ENCODE measurements around the gene CFAP61.

CFAP61 gene

DNA sequence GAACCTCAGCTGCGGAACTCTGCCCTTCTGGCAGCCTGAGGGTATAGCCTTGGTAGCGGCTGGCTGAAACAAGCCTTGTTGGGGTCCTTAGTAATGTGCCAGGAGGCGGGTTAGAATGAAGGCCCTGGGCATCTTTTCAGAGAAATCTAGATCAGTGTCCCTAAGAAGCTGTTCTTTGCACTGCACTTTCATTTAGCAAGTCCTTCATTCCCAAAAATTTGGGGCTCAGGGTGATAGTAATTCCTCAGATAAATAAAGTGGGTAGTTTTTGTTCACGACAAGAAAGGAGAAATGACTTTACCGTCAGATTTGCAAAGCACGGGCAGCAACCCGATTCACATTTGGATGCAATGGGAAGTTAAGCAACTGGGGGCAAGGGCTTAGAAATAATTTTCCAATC, 318.8 kb downstream of the CFAP61 start:
- no CpG with 5 or more reads among the region's 7 CpGs for WGBS (ENCODE audit: extremely low coverage, insufficient coverage, insufficient read length)
- no peak overlapping the region for H3K4me3 ChIP-seq (ENCODE audit: low read depth, low read length)
- no peak overlapping the region for H2AFZ ChIP-seq (ENCODE audit: insufficient read depth, low read length, poor library complexity)
- H3K9me3 ChIP-seq (ENCODE audit: insufficient read depth, low read depth, low read length) = peaks cover 2% of the 10 kb centered on the region
- H3K27ac ChIP-seq (ENCODE audit: low read depth, low read length) = no peak overlapping the region
- H3K4ac ChIP-seq (ENCODE audit: low read depth, low read length) = no peak overlapping the region
- no peak overlapping the region for H3K4me2 ChIP-seq (ENCODE audit: low read length)
- no peak for DNase-seq
- no peaks in the 10 kb centered on the region for H3K79me1 ChIP-seq (ENCODE audit: low read length)
- no peak overlapping the region for H3K14ac ChIP-seq (ENCODE audit: low read length)
- no peak overlapping the region for H4K8ac ChIP-seq (ENCODE audit: low read depth, low read length)
- no peak overlapping the region for H3K18ac ChIP-seq (ENCODE audit: low read length)
- no peak overlapping the region for H3K23ac ChIP-seq (ENCODE audit: low read length)
- H3K27me3 ChIP-seq (ENCODE audit: insufficient read depth, low read length) = peaks cover 44% of the 10 kb centered on the region
- H3K79me2 ChIP-seq (ENCODE audit: control insufficient read depth, insufficient read depth, low read length, poor library complexity) = no peaks in the 10 kb centered on the region
- H4K91ac ChIP-seq (ENCODE audit: low read depth, low read length) = no peak overlapping the region
- no peaks in the 10 kb centered on the region for H3K36me3 ChIP-seq (ENCODE audit: control insufficient read depth in 1 of 2, insufficient read depth in 2 of 2, low read length in 2 of 2)
- no peak overlapping the region for H4K12ac ChIP-seq (ENCODE audit: low read depth, low read length)
- no peak overlapping the region for H2AK5ac ChIP-seq (ENCODE audit: low read length)
- no peak overlapping the region for H3K9ac ChIP-seq (ENCODE audit: low read length)
- H3K4me1 ChIP-seq (ENCODE audit: control insufficient read depth in 1 of 2, insufficient read depth in 2 of 2, low read length in 2 of 2) = peaks cover 14 to 22% of the 10 kb centered on the region in 2 experiments
- H2BK5ac ChIP-seq (ENCODE audit: low read depth, low read length, poor library complexity) = no peak overlapping the region
- H2BK12ac ChIP-seq (ENCODE audit: low read length) = no peak overlapping the region
- no peak overlapping the region for H2BK120ac ChIP-seq (ENCODE audit: insufficient read depth, low read length, poor library complexity)

DNA sequence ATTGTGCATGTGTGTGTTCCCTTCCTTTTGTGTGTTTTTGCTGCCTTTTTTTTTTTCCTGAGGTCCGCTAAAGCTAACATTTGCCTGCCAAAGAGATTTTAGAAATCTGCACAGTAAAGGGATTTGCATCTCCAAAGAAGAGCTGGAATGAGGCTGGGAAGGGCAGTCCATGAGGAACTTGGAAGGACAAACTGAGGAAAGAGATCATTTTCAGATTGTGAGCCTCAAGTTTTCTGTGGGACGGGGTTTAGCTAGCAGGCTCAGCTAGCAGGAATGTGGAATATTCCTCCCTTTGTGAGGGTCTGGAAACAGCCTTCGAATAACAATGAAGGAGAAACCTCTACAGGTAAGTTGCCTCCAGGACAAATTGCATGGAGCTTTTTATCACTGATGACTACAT, 319.3 kb downstream of the CFAP61 start:
- no peak overlapping the region for H2BK120ac ChIP-seq (ENCODE audit: insufficient read depth, low read length, poor library complexity)
- H3K9ac ChIP-seq (ENCODE audit: low read length) = no peak overlapping the region
- H4K91ac ChIP-seq (ENCODE audit: low read depth, low read length) = no peak overlapping the region
- H3K79me2 ChIP-seq (ENCODE audit: control insufficient read depth, insufficient read depth, low read length, poor library complexity) = no peaks in the 10 kb centered on the region
- no peak overlapping the region for H4K12ac ChIP-seq (ENCODE audit: low read depth, low read length)
- no peak overlapping the region for H3K18ac ChIP-seq (ENCODE audit: low read length)
- H3K27me3 ChIP-seq (ENCODE audit: insufficient read depth, low read length) = peaks cover 40% of the 10 kb centered on the region
- H3K23ac ChIP-seq (ENCODE audit: low read length) = no peak overlapping the region
- no peak overlapping the region for H4K8ac ChIP-seq (ENCODE audit: low read depth, low read length)
- no peak overlapping the region for H3K4me3 ChIP-seq (ENCODE audit: low read depth, low read length)
- H2BK5ac ChIP-seq (ENCODE audit: low read depth, low read length, poor library complexity) = no peak overlapping the region
- no peaks in the 10 kb centered on the region for H3K36me3 ChIP-seq (ENCODE audit: control insufficient read depth in 1 of 2, insufficient read depth in 2 of 2, low read length in 2 of 2)
- H2BK12ac ChIP-seq (ENCODE audit: low read length) = no peak overlapping the region
- no peaks in the 10 kb centered on the region for H3K79me1 ChIP-seq (ENCODE audit: low read length)
- H2AK5ac ChIP-seq (ENCODE audit: low read length) = no peak overlapping the region
- H3K27ac ChIP-seq (ENCODE audit: low read depth, low read length) = no peak overlapping the region
- no peak overlapping the region for H3K4ac ChIP-seq (ENCODE audit: low read depth, low read length)
- H3K9me3 ChIP-seq (ENCODE audit: insufficient read depth, low read depth, low read length) = peaks cover 2% of the 10 kb centered on the region
- no peak overlapping the region for H2AFZ ChIP-seq (ENCODE audit: insufficient read depth, low read length, poor library complexity)
- H3K14ac ChIP-seq (ENCODE audit: low read length) = no peak overlapping the region
- no peak overlapping the region for H3K4me2 ChIP-seq (ENCODE audit: low read length)
- WGBS (ENCODE audit: extremely low coverage, insufficient coverage, insufficient read length) = no CpG with 5 or more reads among the region's 3 CpGs
- DNase-seq = no peak
- peaks cover 14 to 22% of the 10 kb centered on the region in 2 experiments for H3K4me1 ChIP-seq (ENCODE audit: control insufficient read depth in 1 of 2, insufficient read depth in 2 of 2, low read length in 2 of 2)

- no peak overlapping the region for H3K9ac ChIP-seq (ENCODE audit: low read length)
- no peak overlapping the region for H4K12ac ChIP-seq (ENCODE audit: low read depth, low read length)
- peaks cover 11 to 18% of the 10 kb centered on the region in 2 experiments for H3K4me1 ChIP-seq (ENCODE audit: control insufficient read depth in 1 of 2, insufficient read depth in 2 of 2, low read length in 2 of 2)
- H3K79me1 ChIP-seq (ENCODE audit: low read length) = no peaks in the 10 kb centered on the region
- no peak overlapping the region for H3K4ac ChIP-seq (ENCODE audit: low read depth, low read length)
- no peak overlapping the region for H3K14ac ChIP-seq (ENCODE audit: low read length)
- peaks cover 2% of the 10 kb centered on the region for H3K9me3 ChIP-seq (ENCODE audit: insufficient read depth, low read depth, low read length)
- peaks cover 25% of the 10 kb centered on the region for H3K27me3 ChIP-seq (ENCODE audit: insufficient read depth, low read length)
- no peak overlapping the region for H3K4me3 ChIP-seq (ENCODE audit: low read depth, low read length)
- H2AFZ ChIP-seq (ENCODE audit: insufficient read depth, low read length, poor library complexity) = no peak overlapping the region
- no peak overlapping the region for H2BK120ac ChIP-seq (ENCODE audit: insufficient read depth, low read length, poor library complexity)
- no peak overlapping the region for H2BK5ac ChIP-seq (ENCODE audit: low read depth, low read length, poor library complexity)
- H3K23ac ChIP-seq (ENCODE audit: low read length) = no peak overlapping the region
- H4K8ac ChIP-seq (ENCODE audit: low read depth, low read length) = no peak overlapping the region
- DNase-seq = peak; percentile 35 to 60
- no peaks in the 10 kb centered on the region for H3K79me2 ChIP-seq (ENCODE audit: control insufficient read depth, insufficient read depth, low read length, poor library complexity)
- no CpG with 5 or more reads among the region's 17 CpGs for WGBS (ENCODE audit: extremely low coverage, insufficient coverage, insufficient read length)
- no peak overlapping the region for H3K18ac ChIP-seq (ENCODE audit: low read length)
- H2AK5ac ChIP-seq (ENCODE audit: low read length) = no peak overlapping the region
- H3K4me2 ChIP-seq (ENCODE audit: low read length) = no peak overlapping the region
- H3K27ac ChIP-seq (ENCODE audit: low read depth, low read length) = no peak overlapping the region
- H4K91ac ChIP-seq (ENCODE audit: low read depth, low read length) = no peak overlapping the region
- H2BK12ac ChIP-seq (ENCODE audit: low read length) = no peak overlapping the region
- no peaks in the 10 kb centered on the region for H3K36me3 ChIP-seq (ENCODE audit: control insufficient read depth in 1 of 2, insufficient read depth in 2 of 2, low read length in 2 of 2)
Observed at GRCh38 chr20:20373091-20373571, 320.8 kb downstream of the CFAP61 start.

DNA sequence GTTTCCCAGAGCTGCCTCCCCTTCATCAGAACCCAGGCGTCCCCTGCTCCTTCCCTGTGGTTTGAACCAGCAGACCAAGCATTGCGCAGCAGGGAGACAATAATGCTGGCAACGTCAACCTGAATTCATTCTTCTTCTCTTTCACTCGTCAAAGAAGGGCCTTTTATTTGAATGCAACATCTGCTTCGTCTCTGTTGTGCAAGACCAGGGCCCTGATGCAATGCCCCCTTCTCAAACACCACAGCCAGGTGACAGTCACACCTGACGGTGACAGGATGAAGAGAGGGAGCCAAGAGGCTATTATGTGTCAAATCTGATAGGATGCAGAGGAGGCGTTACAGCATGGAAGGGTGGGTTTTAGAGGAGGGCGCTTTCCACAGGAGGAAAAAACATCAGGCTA, 323.5 kb downstream of the CFAP61 start:
- peaks cover 0 to 3% of the 10 kb centered on the region in 2 experiments for H3K4me1 ChIP-seq (ENCODE audit: control insufficient read depth in 1 of 2, insufficient read depth in 2 of 2, low read length in 2 of 2)
- H2AFZ ChIP-seq (ENCODE audit: insufficient read depth, low read length, poor library complexity) = no peak overlapping the region
- no peak overlapping the region for H3K9ac ChIP-seq (ENCODE audit: low read length)
- no peak overlapping the region for H3K18ac ChIP-seq (ENCODE audit: low read length)
- no CpG with 5 or more reads among the region's 8 CpGs for WGBS (ENCODE audit: extremely low coverage, insufficient coverage, insufficient read length)
- no peak overlapping the region for H3K23ac ChIP-seq (ENCODE audit: low read length)
- H3K4ac ChIP-seq (ENCODE audit: low read depth, low read length) = no peak overlapping the region
- H3K9me3 ChIP-seq (ENCODE audit: insufficient read depth, low read depth, low read length) = peaks cover under 1% of the 10 kb centered on the region
- H4K12ac ChIP-seq (ENCODE audit: low read depth, low read length) = no peak overlapping the region
- H3K4me2 ChIP-seq (ENCODE audit: low read length) = no peak overlapping the region
- no peak overlapping the region for H4K91ac ChIP-seq (ENCODE audit: low read depth, low read length)
- H4K8ac ChIP-seq (ENCODE audit: low read depth, low read length) = no peak overlapping the region
- no peak overlapping the region for H3K14ac ChIP-seq (ENCODE audit: low read length)
- H2AK5ac ChIP-seq (ENCODE audit: low read length) = no peak overlapping the region
- no peak overlapping the region for H3K27ac ChIP-seq (ENCODE audit: low read depth, low read length)
- peaks cover 4% of the 10 kb centered on the region for H3K27me3 ChIP-seq (ENCODE audit: insufficient read depth, low read length)
- no peaks in the 10 kb centered on the region for H3K79me1 ChIP-seq (ENCODE audit: low read length)
- H3K36me3 ChIP-seq (ENCODE audit: control insufficient read depth in 1 of 2, insufficient read depth in 2 of 2, low read length in 2 of 2) = no peaks in the 10 kb centered on the region
- no peak overlapping the region for H2BK120ac ChIP-seq (ENCODE audit: insufficient read depth, low read length, poor library complexity)
- H2BK12ac ChIP-seq (ENCODE audit: low read length) = no peak overlapping the region
- no peaks in the 10 kb centered on the region for H3K79me2 ChIP-seq (ENCODE audit: control insufficient read depth, insufficient read depth, low read length, poor library complexity)
- DNase-seq = peak; percentile 39 to 71
- H3K4me3 ChIP-seq (ENCODE audit: low read depth, low read length) = no peak overlapping the region
- no peak overlapping the region for H2BK5ac ChIP-seq (ENCODE audit: low read depth, low read length, poor library complexity)

All from trophoblast cell (in vitro differentiated cells and primary cell).